IPS DF 4.7 (cell line): ENCODE data around the gene CNTN2.

ENCODE experiments used
- DNase-seq: peaks from one replicate; pipeline ENCODE4 v3.0.0-alpha.2; 2013; ENCODE audit warnings: low spot score; ENCODE audit errors: extremely low read depth

CNTN2 gene

DNA sequence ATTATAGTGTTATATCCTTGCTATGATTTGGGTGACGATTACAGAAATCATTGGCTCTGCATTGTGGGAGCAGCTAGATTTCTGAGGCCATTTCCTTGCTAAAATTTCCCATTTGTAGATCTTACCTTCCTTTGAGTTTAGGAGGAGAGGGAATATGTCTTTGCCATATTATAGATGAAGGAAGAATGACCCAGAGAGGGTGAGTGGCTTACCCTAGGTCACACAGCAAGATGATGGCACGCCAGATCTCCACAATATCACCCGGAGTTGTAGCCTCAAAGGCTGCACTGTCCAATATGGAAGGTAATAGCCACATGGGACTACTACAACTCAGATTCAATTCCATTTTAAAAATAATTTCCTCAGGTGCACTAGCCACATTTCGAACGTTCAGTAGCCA, 10.3 kb downstream of the CNTN2 start:
- no peak for DNase-seq

DNA sequence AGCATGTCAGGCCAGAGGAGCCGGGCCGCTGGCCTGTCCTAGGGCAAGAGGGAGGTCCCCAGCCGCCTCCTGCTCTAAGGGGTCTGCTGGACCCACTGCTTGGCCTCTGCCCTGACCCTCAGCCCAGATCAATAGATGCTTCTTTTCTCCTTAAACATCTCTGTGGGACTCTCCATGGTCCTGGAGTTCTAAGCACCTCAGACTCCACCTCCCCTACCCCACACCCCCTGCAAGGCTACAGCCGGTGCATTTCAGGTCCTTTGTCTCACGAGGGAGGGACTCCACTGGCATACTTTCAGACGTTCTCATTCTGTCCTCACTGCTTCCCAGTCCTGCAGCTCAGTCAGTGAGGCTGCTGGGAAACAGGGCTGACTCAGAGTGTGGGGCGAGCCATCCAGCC, 11.0 kb downstream of the CNTN2 start:
- no peak for DNase-seq

DNA sequence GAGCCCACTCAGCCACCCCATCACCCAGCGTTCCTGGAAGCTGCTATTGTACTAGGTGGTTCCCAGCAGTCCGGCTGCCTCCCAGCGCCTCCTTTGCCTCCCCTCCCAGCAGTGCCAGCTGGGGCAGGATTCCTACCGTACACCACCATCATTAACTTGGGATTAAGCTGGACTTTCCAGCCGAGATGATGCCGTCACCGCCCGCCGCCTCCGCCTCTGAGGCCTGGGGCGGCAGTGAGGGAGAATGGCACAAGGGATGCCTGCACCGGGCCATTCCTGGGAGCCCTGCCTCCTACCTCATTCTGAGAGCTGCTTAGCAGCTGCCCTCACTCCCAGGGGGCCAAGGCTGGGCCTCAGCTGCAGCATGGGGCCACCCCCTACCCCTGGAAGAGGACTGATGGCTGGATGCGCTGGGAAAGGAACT, 13.2 kb downstream of the CNTN2 start:
- DNase-seq = no peak

DNA sequence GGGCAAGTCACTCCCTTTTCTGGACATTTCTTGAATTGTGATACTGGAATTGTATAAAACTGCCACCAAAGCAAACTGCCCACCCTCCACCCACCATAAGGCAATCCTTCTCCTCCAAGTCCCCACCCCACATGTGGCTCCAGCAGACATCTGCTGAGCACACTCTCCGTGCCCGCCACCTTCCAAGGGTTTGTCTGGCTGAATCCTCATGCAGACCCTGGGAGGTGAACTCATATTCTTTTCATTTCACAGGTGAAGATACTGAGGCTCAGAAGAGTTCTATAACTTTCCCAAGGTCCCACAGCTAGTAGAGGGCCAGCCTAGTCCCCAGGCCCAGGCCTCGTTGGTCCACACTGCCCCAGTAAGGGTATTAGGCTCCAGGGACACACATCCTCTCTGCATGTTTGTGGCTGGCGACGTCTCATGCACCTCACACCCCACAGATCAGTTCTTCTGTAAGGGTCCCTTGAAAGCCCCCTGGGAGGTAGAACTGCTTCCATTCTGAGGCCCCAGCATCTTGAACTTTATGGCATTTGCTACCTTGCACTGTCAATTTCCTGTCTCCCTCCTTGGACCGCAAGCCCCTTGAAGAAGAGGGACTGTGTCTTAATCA, 14.1 kb downstream of the CNTN2 start:
- DNase-seq = no peak

DNA sequence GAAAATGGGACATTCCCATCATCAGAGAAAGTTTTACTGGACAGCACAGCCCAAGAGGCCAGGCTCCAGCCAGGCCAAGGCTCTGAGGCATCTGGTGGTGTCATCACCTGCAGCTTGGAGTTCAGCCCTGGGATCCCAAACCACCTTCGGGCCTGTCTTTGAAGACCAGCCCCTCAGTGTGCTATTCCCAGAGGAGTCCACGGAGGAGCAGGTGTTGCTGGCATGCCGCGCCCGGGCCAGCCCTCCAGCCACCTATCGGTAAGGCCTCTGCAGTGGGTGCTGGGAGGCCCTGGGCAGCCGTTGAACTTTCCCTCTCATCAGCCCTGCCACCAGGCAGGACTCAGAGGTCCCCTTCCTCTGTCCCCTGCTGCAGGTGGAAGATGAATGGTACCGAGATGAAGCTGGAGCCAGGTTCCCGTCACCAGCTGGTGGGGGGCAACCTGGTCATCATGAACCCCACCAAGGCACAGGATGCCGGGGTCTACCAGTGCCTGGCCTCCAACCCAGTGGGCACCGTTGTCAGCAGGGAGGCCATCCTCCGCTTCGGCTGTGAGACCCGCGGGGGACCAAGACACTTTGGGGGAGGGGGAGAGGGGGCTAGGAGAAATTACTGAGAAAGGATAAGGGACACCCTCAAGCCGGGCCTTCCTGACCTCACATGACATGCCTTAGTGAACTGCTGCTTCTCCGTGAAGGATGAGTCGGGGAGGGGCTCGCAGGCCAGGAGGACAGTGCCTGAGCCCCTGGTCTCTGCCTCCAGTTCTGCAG, 15.0 kb downstream of the CNTN2 start:
- DNase-seq = no peak

DNA sequence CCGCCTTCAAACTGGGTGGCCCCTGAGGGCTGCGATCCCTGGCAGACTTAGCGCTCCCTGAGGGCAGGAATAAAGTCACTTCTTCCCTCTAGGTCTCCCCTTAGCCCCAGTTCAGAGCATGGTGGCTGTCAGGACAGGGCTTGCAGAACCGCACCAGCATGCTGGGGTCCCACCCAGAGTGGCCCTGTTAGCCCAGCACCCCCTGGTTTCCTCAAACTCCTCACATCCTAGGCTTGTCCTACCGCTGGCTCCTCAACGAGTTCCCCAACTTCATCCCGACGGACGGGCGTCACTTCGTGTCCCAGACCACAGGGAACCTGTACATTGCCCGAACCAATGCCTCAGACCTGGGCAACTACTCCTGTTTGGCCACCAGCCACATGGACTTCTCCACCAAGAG, 15.8 kb downstream of the CNTN2 start:
- no peak for DNase-seq

DNA sequence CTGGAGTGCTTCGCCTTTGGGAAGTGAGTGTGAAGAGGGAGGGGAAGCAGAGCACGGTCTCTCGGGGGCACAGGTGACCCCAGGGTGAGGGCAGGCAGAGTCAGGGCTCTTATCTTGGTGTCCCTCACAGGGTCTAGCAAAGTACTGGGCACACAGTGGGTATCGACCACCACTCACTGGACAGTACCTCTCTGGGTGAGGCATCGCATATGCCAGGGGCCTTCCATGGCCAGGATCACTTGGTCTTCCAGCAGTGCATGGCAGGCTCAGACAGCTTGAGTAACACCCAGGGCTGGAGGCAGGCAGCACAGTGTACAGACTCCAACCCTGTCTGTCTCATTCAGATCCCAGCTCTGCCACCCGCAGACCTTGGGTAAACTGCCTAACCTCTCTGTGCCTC, 16.6 kb downstream of the CNTN2 start:
- no peak for DNase-seq

DNA sequence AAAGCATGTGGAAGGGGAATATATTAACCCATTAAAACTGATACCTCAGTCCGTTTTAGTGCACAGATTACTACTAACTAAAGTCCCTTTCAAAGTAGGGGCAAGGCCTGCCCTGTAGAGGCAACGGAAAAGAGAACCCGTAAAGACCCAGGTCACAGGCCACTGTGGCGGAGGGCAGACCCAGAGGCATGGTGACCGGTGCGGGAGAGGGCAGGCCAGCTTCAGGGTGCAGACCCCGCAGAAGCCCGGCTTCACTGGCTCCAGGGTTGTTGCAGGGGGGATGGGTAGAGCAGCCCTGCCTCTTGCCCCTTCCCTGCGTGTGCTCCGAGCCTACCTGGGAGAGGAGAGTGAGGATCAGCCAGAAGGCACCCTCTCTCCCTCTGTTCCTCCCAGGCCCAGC, 17.7 kb downstream of the CNTN2 start:
- no peak for DNase-seq

DNA sequence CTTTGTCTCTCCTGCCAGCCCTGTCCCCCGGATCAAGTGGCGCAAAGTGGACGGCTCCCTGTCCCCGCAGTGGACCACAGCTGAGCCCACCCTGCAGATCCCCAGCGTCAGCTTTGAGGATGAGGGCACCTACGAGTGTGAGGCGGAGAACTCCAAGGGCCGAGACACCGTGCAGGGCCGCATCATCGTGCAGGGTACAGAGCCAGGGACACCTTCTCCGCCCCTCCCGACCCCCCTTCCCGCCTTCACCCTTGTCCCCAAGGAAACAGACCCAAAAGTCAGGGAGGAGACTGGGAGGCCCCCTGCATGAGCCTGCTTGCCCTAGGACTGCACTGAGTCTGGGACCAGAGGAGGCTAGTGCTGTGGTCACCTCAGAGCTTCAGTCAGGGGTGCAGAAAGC, 18.2 kb downstream of the CNTN2 start:
- DNase-seq = no peak

DNA sequence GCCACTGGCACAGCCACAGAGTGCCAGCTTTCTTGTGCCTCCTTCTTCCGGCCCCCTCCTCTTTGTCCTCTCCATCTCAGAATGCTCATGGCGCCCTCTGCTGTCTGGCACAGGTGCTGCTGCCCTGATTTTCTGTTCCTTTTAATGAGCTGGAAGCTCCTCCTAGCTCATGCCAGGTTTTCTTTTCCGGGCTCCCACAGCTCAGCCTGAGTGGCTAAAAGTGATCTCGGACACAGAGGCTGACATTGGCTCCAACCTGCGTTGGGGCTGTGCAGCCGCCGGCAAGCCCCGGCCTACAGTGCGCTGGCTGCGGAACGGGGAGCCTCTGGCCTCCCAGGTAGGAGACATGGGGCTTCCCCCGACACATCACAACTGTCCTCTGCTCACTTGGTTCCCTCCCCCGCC, 18.7 kb downstream of the CNTN2 start:
- peak; percentile 82 for DNase-seq

DNA sequence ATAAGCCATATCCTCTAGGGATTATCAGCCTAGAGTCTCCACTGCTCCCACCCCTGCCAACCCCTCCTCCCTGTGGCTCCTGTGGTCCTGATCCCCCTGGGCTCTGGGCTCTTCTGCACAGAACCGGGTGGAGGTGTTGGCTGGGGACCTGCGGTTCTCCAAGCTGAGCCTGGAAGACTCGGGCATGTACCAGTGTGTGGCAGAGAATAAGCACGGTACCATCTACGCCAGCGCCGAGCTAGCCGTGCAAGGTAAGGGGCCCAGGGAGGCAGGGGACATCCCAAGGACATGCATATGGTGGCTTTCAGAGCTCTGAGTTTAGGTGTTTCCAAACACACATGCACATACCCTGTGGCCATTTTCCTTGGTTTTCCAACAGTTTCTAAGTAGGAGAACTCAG, 19.3 kb downstream of the CNTN2 start:
- no peak for DNase-seq

DNA sequence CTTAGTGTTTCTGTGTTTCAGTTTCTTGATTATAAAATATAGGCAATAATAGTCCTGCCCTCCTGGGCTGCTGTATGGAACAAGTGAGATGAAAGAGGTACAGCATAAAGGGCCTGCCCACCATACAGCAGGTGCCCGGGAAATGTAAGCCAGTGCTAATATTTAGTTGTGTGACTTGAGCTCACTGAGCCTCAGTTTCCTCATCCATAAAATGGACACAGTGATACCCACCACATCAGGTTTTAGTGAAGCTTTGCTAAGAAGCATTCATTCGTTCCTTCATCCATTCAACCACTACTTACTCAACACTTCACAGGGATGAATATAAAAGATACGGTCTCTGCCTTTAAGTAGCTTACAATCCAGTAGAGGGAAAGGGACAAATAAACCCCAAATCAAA, 19.9 kb downstream of the CNTN2 start:
- DNase-seq = no peak

DNA sequence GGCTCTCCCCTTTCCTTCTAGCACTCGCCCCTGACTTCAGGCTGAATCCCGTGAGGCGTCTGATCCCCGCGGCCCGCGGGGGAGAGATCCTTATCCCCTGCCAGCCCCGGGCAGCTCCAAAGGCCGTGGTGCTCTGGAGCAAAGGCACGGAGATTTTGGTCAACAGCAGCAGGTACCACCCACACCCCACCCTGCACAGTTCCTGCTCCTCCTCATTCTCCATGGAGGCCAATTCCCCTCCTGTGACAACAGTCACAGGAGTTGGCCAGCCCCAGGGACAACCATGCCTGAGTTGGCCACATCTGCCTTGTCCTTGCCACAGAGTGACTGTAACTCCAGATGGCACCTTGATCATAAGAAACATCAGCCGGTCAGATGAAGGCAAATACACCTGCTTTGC, 21.3 kb downstream of the CNTN2 start:
- DNase-seq = no peak

DNA sequence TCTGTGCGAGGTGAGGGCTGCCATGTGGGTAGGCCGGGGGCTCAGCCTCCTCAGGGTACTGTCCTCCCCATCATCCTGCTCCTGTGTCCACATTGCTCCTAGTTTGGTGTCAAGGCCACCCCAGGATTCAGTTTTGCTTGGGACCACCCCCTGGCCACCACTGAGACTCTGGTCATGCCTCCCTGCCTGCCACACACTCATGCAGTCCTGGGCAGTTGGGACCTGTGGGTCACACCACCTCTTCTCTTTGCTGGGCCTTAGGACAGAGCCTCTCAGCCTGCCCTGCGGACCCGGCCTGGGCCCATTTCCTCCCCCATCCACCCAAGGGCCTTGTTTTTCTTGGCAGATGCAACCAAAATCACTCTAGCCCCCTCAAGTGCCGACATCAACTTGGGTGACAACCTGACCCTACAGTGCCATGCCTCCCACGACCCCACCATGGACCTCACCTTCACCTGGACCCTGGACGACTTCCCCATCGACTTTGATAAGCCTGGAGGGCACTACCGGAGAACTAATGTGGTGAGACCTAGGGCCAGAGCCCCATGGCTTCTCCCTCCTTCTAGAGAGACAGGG, 21.8 kb downstream of the CNTN2 start:
- DNase-seq = no peak

DNA sequence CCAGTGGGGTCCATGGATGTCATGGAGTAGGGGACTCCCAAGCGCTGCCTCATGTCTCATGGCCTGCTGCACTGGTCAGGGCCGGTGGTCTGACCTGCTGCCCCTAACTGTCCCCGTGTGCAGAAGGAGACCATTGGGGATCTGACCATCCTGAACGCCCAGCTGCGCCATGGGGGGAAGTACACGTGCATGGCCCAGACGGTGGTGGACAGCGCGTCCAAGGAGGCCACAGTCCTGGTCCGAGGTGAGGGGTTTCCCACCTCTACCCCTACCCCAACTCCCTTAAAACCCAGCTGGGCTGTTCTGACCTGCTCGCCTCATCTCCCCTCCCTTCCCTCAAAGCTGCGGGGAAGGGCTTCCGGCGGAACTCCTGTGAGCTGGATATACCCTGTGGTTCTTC, 22.7 kb downstream of the CNTN2 start:
- no peak for DNase-seq

DNA sequence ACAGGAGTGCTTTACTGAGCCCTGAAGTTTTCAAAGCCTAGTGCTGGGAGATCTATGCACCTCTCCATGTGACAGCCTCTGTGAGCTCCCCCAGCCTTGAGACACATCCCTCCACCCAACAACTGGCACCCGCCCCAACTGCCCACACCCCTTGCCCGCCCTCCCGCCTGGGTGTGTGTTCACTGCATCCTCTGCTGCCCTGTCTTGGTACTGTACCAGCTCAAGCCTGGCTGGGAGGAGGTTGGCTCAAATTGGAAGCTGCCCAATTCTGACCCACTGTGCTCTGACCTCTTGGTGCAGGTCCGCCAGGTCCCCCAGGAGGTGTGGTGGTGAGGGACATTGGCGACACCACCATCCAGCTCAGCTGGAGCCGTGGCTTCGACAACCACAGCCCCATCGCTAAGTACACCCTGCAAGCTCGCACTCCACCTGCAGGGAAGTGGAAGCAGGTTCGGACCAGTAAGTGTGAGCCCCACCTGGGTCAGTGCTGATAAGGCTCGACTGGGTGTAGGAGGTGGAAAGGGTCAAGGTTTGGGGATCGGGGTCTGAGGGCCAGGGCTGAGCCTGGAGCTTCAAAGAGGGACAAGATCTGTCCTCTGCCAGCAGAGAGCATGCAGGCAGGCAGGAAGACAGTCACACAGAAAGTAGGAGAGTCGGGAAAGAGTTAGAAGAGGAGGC, 23.3 kb downstream of the CNTN2 start:
- DNase-seq = no peak

DNA sequence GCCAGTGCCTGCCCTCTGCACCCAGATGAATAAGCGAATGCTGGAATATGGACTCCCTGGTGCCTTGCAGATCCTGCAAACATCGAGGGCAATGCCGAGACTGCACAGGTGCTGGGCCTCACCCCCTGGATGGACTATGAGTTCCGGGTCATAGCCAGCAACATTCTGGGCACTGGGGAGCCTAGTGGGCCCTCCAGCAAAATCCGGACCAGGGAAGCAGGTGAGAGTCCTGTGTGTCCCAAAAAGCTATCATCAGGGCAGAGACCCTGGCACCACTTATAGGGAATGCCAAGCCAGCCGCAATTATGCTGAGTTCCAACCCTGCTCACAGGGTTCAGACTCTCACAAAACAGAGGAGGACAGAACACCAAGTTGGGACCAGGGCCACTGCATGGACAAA, 24.0 kb downstream of the CNTN2 start:
- no peak for DNase-seq

DNA sequence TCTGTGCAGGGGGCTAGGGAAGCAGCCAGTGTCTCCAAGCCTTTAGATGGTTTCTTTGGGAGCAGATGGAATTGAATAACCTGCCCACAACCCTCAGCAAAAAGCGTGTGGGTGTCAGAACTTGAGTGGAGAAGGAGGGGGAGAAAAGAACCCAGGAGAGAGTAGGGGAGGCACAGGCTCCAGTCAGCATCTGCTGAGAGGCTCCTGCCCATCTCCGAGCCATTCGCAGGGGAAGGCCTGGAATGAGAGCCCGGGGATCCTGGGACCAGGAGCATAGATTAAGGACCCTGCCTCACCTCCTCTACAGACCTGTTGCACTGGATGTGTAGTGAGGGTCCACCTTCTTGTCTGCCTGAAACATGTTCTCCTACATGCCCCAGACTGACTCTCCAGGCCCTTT, 25.0 kb downstream of the CNTN2 start:
- no peak for DNase-seq

DNA sequence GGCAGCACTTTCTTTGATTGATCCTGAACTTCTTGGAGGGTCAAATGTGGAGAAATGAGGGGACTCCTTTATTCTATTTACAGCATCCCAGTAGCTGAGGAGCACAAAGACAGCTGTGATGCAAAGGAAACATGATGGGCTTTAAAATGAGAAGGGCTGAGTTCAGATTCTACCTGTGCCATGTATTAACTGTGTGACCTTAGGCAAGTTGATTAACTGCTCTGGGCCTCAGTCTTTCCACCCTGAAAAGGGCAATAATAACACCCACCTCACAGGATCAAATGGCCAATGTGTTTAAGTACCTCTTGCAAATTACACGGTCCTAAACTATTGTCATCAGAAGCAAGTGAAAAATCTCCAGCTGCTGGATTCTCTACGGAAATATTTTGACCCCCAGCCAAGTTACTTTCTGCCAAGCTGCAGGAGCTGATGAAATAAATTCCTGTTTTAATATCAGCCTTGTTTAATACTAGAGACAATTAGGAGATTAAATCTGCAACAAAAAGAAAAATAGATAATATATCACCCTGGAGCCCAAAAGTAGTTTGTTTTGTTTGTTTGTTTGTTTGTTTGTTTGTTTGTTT, 25.5 kb downstream of the CNTN2 start:
- no peak for DNase-seq

DNA sequence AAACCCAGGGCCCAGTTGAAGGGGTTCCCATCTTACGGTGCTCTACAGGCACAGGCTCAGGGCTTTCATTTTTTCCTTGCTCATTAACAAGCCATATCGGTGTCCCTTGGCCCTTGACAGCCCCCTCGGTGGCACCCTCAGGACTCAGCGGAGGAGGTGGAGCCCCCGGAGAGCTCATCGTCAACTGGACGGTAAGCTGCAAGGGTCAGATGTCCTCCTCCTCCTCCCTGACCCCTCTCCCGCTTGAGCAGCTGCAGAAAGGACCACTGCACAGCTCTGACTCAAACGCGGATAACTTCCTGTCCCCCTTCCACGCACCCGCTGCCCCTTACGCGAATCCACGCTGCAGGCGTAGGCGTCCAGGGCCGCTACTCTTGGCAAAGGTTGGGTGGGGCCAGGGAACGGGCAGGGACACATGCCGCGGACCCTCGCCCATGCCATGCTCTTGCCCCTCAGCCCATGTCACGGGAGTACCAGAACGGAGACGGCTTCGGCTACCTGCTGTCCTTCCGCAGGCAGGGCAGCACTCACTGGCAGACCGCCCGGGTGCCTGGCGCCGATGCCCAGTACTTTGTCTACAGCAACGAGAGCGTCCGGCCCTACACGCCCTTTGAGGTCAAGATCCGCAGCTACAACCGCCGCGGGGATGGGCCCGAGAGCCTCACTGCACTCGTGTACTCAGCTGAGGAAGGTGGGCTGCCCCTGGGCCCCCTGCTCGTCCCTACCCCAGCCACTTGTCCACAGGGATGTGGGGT, 26.5 kb downstream of the CNTN2 start:
- no peak for DNase-seq

DNA sequence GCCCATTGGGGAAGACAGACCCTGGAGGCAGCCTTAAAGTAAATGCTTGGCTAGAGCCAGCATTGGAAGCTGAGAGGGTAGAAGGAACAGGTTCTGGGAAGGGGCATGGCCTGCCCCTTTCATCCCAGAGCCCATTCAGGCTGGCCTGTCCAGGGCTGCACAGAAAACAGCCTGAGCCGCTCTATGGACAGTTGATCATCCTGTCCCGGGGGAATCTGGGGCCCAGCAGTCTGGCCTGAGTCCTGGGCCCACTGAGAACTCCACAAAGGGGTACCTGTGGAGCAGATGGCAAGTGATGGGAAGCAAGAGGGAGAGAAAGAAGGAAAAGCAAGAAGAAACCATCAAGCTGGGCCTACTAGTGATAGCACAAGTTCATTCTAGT, 28.0 kb downstream of the CNTN2 start:
- no peak for DNase-seq
